ENCODE results near the gene CBLC.
A peak's percentile ranks its signal among the peaks of the same experiment; 100 is the strongest.

The CBLC gene

DNA sequence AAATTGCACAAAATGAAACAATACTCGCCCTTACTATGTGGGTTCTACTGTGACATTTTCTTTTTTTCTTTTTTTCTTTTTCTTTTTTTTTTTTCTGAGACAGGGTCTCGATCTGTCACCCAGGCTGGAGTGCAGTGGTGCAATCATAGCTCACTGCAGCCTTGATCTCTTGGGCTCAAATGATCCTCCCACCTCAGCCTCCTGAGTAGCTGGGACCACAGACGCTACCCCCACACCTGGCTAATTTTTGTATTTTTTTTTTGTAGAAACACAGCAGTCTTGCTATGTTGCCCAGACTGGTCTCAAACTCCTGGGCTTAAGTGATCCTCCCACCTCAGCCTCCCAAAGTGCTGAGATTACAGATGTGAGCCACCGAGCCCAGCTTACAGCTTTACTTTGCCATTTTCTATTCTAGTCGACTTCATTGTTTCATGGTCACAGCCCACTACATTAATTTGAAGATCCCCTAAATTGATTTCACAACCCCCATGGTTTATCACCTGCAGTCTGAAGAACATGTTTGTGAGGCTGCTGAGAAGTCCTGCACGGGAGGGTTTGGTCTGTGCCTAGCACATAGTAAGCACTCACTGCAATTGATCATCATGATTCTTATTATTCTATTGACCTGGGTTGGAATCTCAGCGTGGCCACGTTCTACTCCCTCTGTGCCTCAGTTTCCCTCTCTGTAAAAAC lies 25.4 kb upstream of the CBLC start:
- no peak for TF ChIP-seq CTCF (conservative IDR thresholded peaks at IDR 0.05; ENCODE audit: low read depth, low read length)
- DNase-seq (ENCODE audit: low read depth): no peak
- H3K4me3 ChIP-seq (ENCODE audit: low read depth, low read length): no peak overlapping the region

DNA sequence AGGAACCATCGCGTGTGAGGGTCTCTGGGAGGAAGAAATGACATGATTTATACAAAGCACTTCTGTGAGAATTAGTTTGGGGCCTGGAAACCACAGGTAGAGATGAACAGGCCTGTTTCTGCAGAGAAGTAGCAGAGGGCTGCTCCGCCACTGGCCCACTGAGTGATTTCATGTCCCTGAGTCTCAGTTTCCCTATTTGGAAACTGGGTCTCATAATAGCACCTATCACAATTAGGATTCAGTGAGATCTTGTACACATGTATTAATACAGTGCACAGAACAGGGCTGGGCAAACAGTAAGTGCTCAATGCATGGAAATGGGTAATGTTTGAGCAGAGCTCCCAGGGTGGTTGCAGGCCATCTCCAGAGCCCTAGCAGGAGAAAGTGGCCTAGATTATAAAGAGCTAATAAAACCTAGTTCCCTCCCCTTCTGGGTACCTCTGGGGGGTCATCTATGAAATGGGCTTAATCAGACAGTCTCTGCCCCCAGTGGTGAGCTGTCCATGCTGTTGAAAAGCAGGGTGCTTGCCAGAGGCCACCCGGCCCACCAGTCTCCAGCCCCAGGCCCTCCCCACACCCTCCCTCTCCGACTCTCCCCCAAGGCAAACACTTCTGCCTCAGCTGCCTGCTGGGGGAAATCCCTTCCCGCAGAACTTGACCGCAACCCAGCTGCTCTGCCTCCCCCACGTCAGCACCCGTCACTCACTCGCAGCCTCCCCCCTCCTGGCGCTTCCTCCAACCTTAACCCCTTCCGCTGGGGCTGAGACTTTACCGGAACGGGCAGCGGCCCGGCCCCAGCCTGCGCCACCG lies 24.7 kb upstream of the CBLC start:
- peak overlapping the region; percentile 52 for H3K4me3 ChIP-seq (ENCODE audit: low read depth, low read length)
- TF ChIP-seq CTCF (conservative IDR thresholded peaks at IDR 0.05; ENCODE audit: low read depth, low read length): peak; percentile 30
- peak; percentile 99 for DNase-seq (ENCODE audit: low read depth)

DNA sequence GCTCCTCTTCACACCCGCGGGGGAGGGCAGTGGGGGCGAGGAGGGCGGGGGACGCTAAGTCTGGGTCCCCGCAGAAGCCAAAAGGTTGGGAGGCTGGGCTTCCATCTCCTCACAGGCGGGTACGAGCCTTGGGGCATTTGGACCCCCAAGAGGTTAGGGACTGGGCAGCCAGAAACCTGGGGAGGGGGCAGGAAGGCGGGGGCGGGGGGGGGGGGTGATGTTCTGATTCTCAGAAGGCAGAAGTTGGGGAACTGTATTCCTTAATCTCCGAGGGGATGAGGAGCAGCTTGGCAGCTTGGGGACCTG lies 24.1 kb upstream of the CBLC start:
- peak overlapping the region; percentile 52 for H3K4me3 ChIP-seq (ENCODE audit: low read depth, low read length)
- no peak for TF ChIP-seq CTCF (conservative IDR thresholded peaks at IDR 0.05; ENCODE audit: low read depth, low read length)
- DNase-seq (ENCODE audit: low read depth): no peak

DNA sequence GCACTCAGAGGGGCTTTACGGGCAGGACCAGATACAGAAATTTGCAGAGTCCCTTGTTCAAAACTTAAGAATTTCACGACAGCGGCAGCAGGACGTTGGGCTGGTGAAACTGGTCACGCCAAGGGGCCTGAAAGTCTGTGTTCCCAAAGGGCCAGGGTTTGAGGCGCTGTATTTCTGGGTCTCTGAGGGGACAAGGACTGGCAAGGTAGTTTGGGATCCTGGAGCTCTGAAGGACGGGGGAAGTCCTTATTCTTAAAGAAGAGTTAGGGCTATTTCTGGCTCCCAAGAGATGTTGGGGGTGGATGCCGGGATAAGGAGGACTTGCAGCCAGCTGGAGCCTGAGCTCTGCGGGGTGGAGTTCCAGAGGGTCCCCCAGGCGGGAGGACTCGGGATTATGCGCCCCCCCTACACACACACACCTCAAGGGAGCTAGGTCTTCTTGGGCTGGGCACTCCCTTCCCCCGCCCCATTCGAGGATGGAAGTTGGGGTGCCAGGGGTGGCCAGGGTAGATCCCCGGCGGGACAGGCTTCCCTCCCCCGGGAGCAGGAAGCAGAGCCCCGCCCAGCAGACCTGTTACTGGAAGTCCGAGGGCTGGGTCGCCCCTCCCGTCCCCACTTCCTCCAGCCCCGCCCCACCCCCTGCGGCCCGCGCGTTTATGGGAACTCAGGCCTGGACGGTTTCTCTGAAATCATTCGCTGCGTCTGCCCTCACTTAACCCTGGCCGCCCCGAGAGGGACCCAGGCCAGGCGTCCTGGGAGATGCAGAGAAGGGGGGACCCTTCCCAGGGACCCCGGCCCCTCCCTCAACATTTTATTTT lies 23.5 kb upstream of the CBLC start:
- DNase-seq (ENCODE audit: low read depth): peak; percentile 90
- no peak for TF ChIP-seq CTCF (conservative IDR thresholded peaks at IDR 0.05; ENCODE audit: low read depth, low read length)
- H3K4me3 ChIP-seq (ENCODE audit: low read depth, low read length): peak overlapping the region; percentile 52

- TF ChIP-seq CTCF (conservative IDR thresholded peaks at IDR 0.05; ENCODE audit: low read depth, low read length): no peak
- no peak for DNase-seq (ENCODE audit: low read depth)
- peak overlapping the region; percentile 16 for H3K4me3 ChIP-seq (ENCODE audit: low read depth, low read length)
Observed at GRCh38 chr19:44754750-44755080, 23.0 kb upstream of the CBLC start.

GRCh38 chr19:44755219-44755618 lies 22.5 kb upstream of the CBLC start:
- no peak for TF ChIP-seq CTCF (conservative IDR thresholded peaks at IDR 0.05; ENCODE audit: low read depth, low read length)
- H3K4me3 ChIP-seq (ENCODE audit: low read depth, low read length): no peak overlapping the region
- no peak for DNase-seq (ENCODE audit: low read depth)
